Panc1 (cell line): ENCODE results near the gene THEM4.

ENCODE experiments used
- CTCF ChIP-seq: fragments of 450-650 bp; IDR thresholded peaks from 2 replicates; pipeline ENCODE4 v1.5.1; 2017; ENCODE audit warnings: mild to moderate bottlenecking
- POLR2AphosphoS5 ChIP-seq: IDR thresholded peaks from 2 replicates; pipeline ENCODE4 v1.6.1; 2012; ENCODE audit warnings: mild to moderate bottlenecking, low read depth, low read length, moderate library complexity

GRCh38 chr1:151939141-151939540 lies 29.8 kb upstream of the THEM4 start:
- TF ChIP-seq CTCF, result no peak
- no peak for TF ChIP-seq POLR2AphosphoS5
